CD14-positive monocyte (primary cell): ENCODE measurements around the gene UGCG. TPM values are rescaled to one million over a fixed set of nuclear protein-coding genes. Genes with fewer than 3 reads are reported as not detected.

ENCODE experiments used
- DNase-seq, 3 donors: peaks; one replicate each; pipeline ENCODE4 v3.0.0-alpha.2; 2011 to 2022
- H2AFZ ChIP-seq: 2 replicates; pipeline ENCODE4 v1.6.0; 2012; ENCODE audit warnings: mild to moderate bottlenecking, low read depth, low read length, inconsistent platforms; ENCODE audit not compliant: insufficient read depth, poor library complexity, severe bottlenecking
- H3K27ac ChIP-seq, 2 donors: 1 replicate in 1 of 2; 2 replicates in 1 of 2; pipeline ENCODE4 v1.5.1; 2012 to 2013; ENCODE audit warnings: low read length in 2 of 2, control low read depth in 1 of 2, inconsistent platforms in 1 of 2, low read depth in 1 of 2, mild to moderate bottlenecking in 1 of 2
- H3K27me3 ChIP-seq, 2 donors: one replicate each; pipeline versions ENCODE4 v1.6.0 to v1.6.1; 2011 to 2013; ENCODE audit warnings: low read length in 2 of 2; ENCODE audit not compliant: control insufficient read depth in 2 of 2, insufficient read depth in 2 of 2
- H3K36me3 ChIP-seq, 2 donors: replicated peaks in 1 of 2; 1 replicate in 1 of 2; 2 replicates in 1 of 2; pipeline versions ENCODE4 v1.5.1 to v1.6.1; 2012 to 2013; ENCODE audit warnings: low read length in 2 of 2, control low read depth in 1 of 2, inconsistent platforms in 1 of 2, mild to moderate bottlenecking in 1 of 2; ENCODE audit not compliant: insufficient read depth in 2 of 2, control insufficient read depth in 1 of 2
- H3K4me1 ChIP-seq, 2 donors: 1 replicate in 1 of 2; 2 replicates in 1 of 2; pipeline versions ENCODE4 v1.5.1 to v1.6.1; 2012 to 2013; ENCODE audit warnings: low read length in 2 of 2, control low read depth in 1 of 2, inconsistent platforms in 1 of 2, mild to moderate bottlenecking in 1 of 2, moderate library complexity in 1 of 2; ENCODE audit not compliant: insufficient read depth in 2 of 2, control insufficient read depth in 1 of 2
- H3K4me2 ChIP-seq: replicated peaks from 2 replicates; pipeline ENCODE3; 2012; ENCODE audit warnings: low read length, moderate library complexity, mild to moderate bottlenecking; ENCODE audit not compliant: poor library complexity, severe bottlenecking; ENCODE audit errors: extremely low read depth
- H3K4me3 ChIP-seq, 3 experiments: fragments of 200-600 bp in 1 of 3; sonication (generic) in 1 of 3; replicated peaks in 1 of 3; 1 replicate in 2 of 3; 2 replicates in 1 of 3; pipeline ENCODE4 v1.5.1; 2011 to 2013; ENCODE audit warnings: low read length in 3 of 3, mild to moderate bottlenecking in 3 of 3, control low read depth in 2 of 3, low read depth in 2 of 3, inconsistent platforms in 1 of 3, moderate library complexity in 1 of 3
- H3K79me2 ChIP-seq: 2 replicates; pipeline ENCODE4 v1.6.0; 2012; ENCODE audit warnings: mild to moderate bottlenecking, control low read depth, inconsistent platforms, low read length, moderate library complexity; ENCODE audit not compliant: insufficient read depth
- H3K9ac ChIP-seq: 2 replicates; pipeline ENCODE4 v1.6.0; 2017; ENCODE audit warnings: low read length, mild to moderate bottlenecking; ENCODE audit not compliant: insufficient read depth, poor library complexity, severe bottlenecking
- H3K9me3 ChIP-seq, 2 donors: replicated peaks in 1 of 2; 1 replicate in 1 of 2; 2 replicates in 1 of 2; pipeline versions ENCODE4 v1.5.1 to v1.6.1; 2012 to 2013; ENCODE audit warnings: low read length in 2 of 2, control low read depth in 1 of 2; ENCODE audit not compliant: control insufficient read depth in 1 of 2, insufficient read depth in 1 of 2
- H4K20me1 ChIP-seq: 2 replicates; pipeline ENCODE4 v1.6.0; 2012; ENCODE audit warnings: mild to moderate bottlenecking, low read length, control low read depth, moderate library complexity; ENCODE audit not compliant: insufficient read depth
- H3K27ac Mint-ChIP-seq, 7 donors: one replicate each; pipeline ENCODE4 v1.8.0; 2020; ENCODE audit warnings: mild to moderate bottlenecking in 7 of 7, mixed read lengths in 7 of 7, moderate library complexity in 6 of 7, inconsistent platforms in 2 of 7
- H3K27me3 Mint-ChIP-seq, 3 donors: one replicate each; pipeline ENCODE4 v1.8.0; 2021 to 2022; ENCODE audit warnings: low read depth in 3 of 3, mild to moderate bottlenecking in 3 of 3, mixed read lengths in 3 of 3, moderate library complexity in 3 of 3, inconsistent platforms in 1 of 3
- H3K36me3 Mint-ChIP-seq, 2 donors: one replicate each; pipeline ENCODE4 v1.8.0; 2020; ENCODE audit warnings: mixed read lengths in 2 of 2, inconsistent platforms in 1 of 2, mild to moderate bottlenecking in 1 of 2
- H3K4me1 Mint-ChIP-seq: one replicate; pipeline ENCODE4 v1.8.0; 2020; ENCODE audit warnings: mild to moderate bottlenecking, mixed read lengths
- H3K4me3 Mint-ChIP-seq, 2 donors: one replicate each; pipeline ENCODE4 v1.8.0; 2020; ENCODE audit warnings: mild to moderate bottlenecking in 2 of 2, mixed read lengths in 2 of 2, moderate library complexity in 1 of 2
- H3K9me3 Mint-ChIP-seq, 7 donors: one replicate each; pipeline ENCODE4 v1.8.0; 2020 to 2022; ENCODE audit warnings: mixed read lengths in 7 of 7, mild to moderate bottlenecking in 6 of 7, moderate library complexity in 6 of 7, inconsistent platforms in 2 of 7
- WGBS: methylation state at CpG from one replicate; pipeline ENCODE4 v1.1.5; 2013; ENCODE audit warnings: missing lambda C conversion rate; ENCODE audit not compliant: insufficient coverage; 5-methylcytosine and 5-hydroxymethylcytosine counted together
- intact Hi-C, 2 donors: fragments of 100-400 bp; cut with micrococcal nuclease; formaldehyde crosslinking; loops; one replicate each; pipeline versions ENCODE4 v1.15.0 to v1.15.1; 2023
- polyA plus RNA-seq, 3 donors: library from polyadenylated mRNA; depleted of rRNA in 1 of 3; unstranded in 2 of 3; stranded (reverse) in 1 of 3; fragments of 300-500 nt in 2 of 3; fragments of >200 nt in 1 of 3; fragmentation: Illumina TruSeq in 2 of 3; gene quantifications; 1 replicate in 2 of 3; 2 replicates in 1 of 3; pipeline ENCODE4 v1.2.3, GENCODE V29; 2012 to 2021
- TF ChIP-seq, protein P1 (sequence below): fragments of 200-600 bp; IDR thresholded peaks from one replicate; pipeline ENCODE4 v1.8.0; 2022; ENCODE audit warnings: antibody characterized with exemption, mild to moderate bottlenecking

Gene UGCG
- polyA plus RNA-seq, 3 donors = 2.7 to 7.9 (median 4.1) TPM

DNA sequence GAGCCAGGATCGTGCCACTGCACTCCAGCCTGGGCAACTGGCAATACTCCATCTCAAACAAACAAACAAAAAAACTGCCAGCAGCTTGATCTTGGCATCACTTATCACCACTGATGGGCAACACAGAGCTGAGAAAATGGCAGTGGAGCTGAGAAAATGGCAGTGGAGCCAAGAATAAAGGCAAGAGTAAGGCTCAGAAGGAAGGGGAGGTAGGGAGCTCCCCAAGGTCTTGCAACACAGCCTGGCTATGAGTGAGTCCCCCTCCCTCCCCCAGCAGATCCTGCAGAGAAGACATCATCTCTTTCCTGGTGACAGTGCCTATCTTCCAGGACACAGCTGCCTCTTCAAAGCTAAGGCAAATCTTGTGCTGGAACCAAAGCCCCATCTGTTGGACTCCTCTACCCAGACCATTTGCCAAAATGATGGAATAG, 70.3 kb downstream of the UGCG start:
- Histone ChIP-seq H3K79me2 (no peaks in the 10 kb centered on the region), H2AFZ (no peak overlapping the region), H3K4me2 (no peak overlapping the region), H3K36me3 (no peaks in the 10 kb centered on the region), H4K20me1 (no peaks in the 10 kb centered on the region), H3K27ac (no peak overlapping the region), H3K9me3 (no peaks in the 10 kb centered on the region), H3K27me3 (no peaks in the 10 kb centered on the region), H3K9ac (no peak overlapping the region), H3K4me1 (no peaks in the 10 kb centered on the region), H3K4me3 (no peak overlapping the region)
- DNase-seq = peak in 1 of 3 donors; percentile 57
- intact Hi-C loops = no loop called here
- peaks cover 5% of the 10 kb centered on the region for H3K4me1 Mint-ChIP-seq
- H3K36me3 Mint-ChIP-seq = no peaks in the 10 kb centered on the region
- H3K27ac Mint-ChIP-seq = peak overlapping the region in 1 of 7 donors; percentile 78
- peaks cover 0 to 3% (median 0%) of the 10 kb centered on the region in 7 donors for H3K9me3 Mint-ChIP-seq
- no CpG with 5 or more reads among the region's 1 CpG for whole genome bisulfite sequencing
- peaks cover 0 to 10% (median 6%) of the 10 kb centered on the region in 3 donors for H3K27me3 Mint-ChIP-seq
- no peak overlapping the region for H3K4me3 Mint-ChIP-seq
- TF ChIP-seq, protein P1, sequence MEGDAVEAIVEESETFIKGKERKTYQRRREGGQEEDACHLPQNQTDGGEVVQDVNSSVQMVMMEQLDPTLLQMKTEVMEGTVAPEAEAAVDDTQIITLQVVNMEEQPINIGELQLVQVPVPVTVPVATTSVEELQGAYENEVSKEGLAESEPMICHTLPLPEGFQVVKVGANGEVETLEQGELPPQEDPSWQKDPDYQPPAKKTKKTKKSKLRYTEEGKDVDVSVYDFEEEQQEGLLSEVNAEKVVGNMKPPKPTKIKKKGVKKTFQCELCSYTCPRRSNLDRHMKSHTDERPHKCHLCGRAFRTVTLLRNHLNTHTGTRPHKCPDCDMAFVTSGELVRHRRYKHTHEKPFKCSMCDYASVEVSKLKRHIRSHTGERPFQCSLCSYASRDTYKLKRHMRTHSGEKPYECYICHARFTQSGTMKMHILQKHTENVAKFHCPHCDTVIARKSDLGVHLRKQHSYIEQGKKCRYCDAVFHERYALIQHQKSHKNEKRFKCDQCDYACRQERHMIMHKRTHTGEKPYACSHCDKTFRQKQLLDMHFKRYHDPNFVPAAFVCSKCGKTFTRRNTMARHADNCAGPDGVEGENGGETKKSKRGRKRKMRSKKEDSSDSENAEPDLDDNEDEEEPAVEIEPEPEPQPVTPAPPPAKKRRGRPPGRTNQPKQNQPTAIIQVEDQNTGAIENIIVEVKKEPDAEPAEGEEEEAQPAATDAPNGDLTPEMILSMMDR = no peak

- Histone ChIP-seq H3K4me3 (no peak overlapping the region), H3K4me2 (no peak overlapping the region), H3K4me1 (no peaks in the 10 kb centered on the region), H4K20me1 (no peaks in the 10 kb centered on the region), H3K36me3 (no peaks in the 10 kb centered on the region), H3K27ac (no peak overlapping the region), H2AFZ (no peak overlapping the region), H3K9me3 (no peaks in the 10 kb centered on the region), H3K79me2 (no peaks in the 10 kb centered on the region), H3K9ac (no peak overlapping the region), H3K27me3 (no peaks in the 10 kb centered on the region)
- Mint-ChIP-seq H3K4me3 (no peak overlapping the region), H3K27ac (no peak overlapping the region), H3K36me3 (no peaks in the 10 kb centered on the region), H3K27me3 (peaks cover 0 to 7% (median 6%) of the 10 kb centered on the region in 3 donors), H3K9me3 (peaks cover 0 to 3% (median 0%) of the 10 kb centered on the region in 7 donors), H3K4me1 (peaks cover 5% of the 10 kb centered on the region)
- intact Hi-C loops = no loop called here
- no CpG with 5 or more reads among the region's 3 CpGs for WGBS
- TF ChIP-seq, protein P1 = no peak
- DNase-seq = no peak
Measured at GRCh38 chr9:111967621-111968020, 71.0 kb downstream of the UGCG start.
